HepG2 (cell line): ENCODE data around the gene TGM1.

Experiments
- CTCF ChIP-seq: sonication (generic); formaldehyde crosslinking; IDR thresholded peaks from 2 replicates; pipeline ENCODE4 v1.5.0; 2020; ENCODE audit warnings: mild to moderate bottlenecking, missing genetic modification reagents, moderate library complexity
- MYPOP ChIP-seq: sonication (generic); formaldehyde crosslinking; IDR thresholded peaks from 2 replicates; pipeline ENCODE4 v1.8.1; 2023; ENCODE audit warnings: mild to moderate bottlenecking, moderate library complexity, missing genetic modification reagents
- POLR2AphosphoS5 ChIP-seq: IDR thresholded peaks from 2 replicates; pipeline ENCODE4 v1.6.1; 2012; ENCODE audit warnings: low read depth, low read length

GRCh38 chr14:24260780-24261157, 2.2 kb downstream of the TGM1 start:
- no peak for TF ChIP-seq MYPOP (CRISPR knock-in tag)
- TF ChIP-seq CTCF (CRISPR knock-in tag) = no peak
- no peak for TF ChIP-seq POLR2AphosphoS5
